Measurements from ENCODE around the gene CNN2. TPM values are rescaled to one million over a fixed set of nuclear protein-coding genes. Genes with fewer than 3 reads are reported as not detected.

CNN2 gene
- total RNA-seq, 2 donors from 2014 or later, result 47.8 to 48.5 TPM

GRCh38 chr19:993361-993830, 33.0 kb upstream of the CNN2 start:
- TF ChIP-seq CTCF (IDR thresholded peaks at IDR 0.05), result no peak
- H3K4me3 ChIP-seq, result no peak overlapping the region
- H3K27ac ChIP-seq, result no peak overlapping the region
- peaks cover 31% of the 10 kb centered on the region for H3K36me3 ChIP-seq
- no peaks in the 10 kb centered on the region for H3K9me3 ChIP-seq
- H3K27me3 ChIP-seq, result peaks cover 0 to 8% of the 10 kb centered on the region in 2 donors
- no peak for DNase-seq (ENCODE audit: low spot score)
- peaks cover 0 to 11% of the 10 kb centered on the region in 2 donors for H3K4me1 ChIP-seq

- Histone ChIP-seq H3K4me3 (no peak overlapping the region), H3K36me3 (peaks cover 28% of the 10 kb centered on the region), H3K27me3 (peaks cover 0 to 9% of the 10 kb centered on the region in 2 donors), H3K4me1 (peaks cover 0 to 11% of the 10 kb centered on the region in 2 donors), H3K27ac (no peak overlapping the region), H3K9me3 (no peaks in the 10 kb centered on the region)
- TF ChIP-seq CTCF (IDR thresholded peaks at IDR 0.05), result no peak
- no peak for DNase-seq (ENCODE audit: low spot score)
Measured at GRCh38 chr19:993831-994393, 32.5 kb upstream of the CNN2 start.

- TF ChIP-seq CTCF (IDR thresholded peaks at IDR 0.05), result no peak
- Histone ChIP-seq H3K27me3 (peaks cover 3 to 15% of the 10 kb centered on the region in 2 donors), H3K9me3 (no peaks in the 10 kb centered on the region), H3K36me3 (peaks cover 28% of the 10 kb centered on the region), H3K4me3 (no peak overlapping the region), H3K4me1 (peaks cover 0 to 11% of the 10 kb centered on the region in 2 donors), H3K27ac (no peak overlapping the region)
- no peak for DNase-seq (ENCODE audit: low spot score)
Measured at GRCh38 chr19:994516-994915, 31.9 kb upstream of the CNN2 start.

GRCh38 chr19:995051-995827, 31.2 kb upstream of the CNN2 start:
- no peak for DNase-seq (ENCODE audit: low spot score)
- Histone ChIP-seq H3K4me1 (peaks cover 0 to 13% of the 10 kb centered on the region in 2 donors), H3K4me3 (no peak overlapping the region), H3K27ac (no peak overlapping the region), H3K27me3 (peaks cover 3 to 22% of the 10 kb centered on the region in 2 donors), H3K36me3 (peaks cover 25% of the 10 kb centered on the region), H3K9me3 (no peaks in the 10 kb centered on the region)
- no peak for TF ChIP-seq CTCF (IDR thresholded peaks at IDR 0.05)

GRCh38 chr19:996051-996838, 30.2 kb upstream of the CNN2 start:
- Histone ChIP-seq H3K9me3 (no peaks in the 10 kb centered on the region), H3K27ac (no peak overlapping the region), H3K4me3 (peak overlapping the region; percentile 5 to 9), H3K27me3 (peaks cover 3 to 29% of the 10 kb centered on the region in 2 donors), H3K36me3 (peaks cover 16% of the 10 kb centered on the region), H3K4me1 (peaks cover 0 to 21% of the 10 kb centered on the region in 2 donors)
- no peak for TF ChIP-seq CTCF (IDR thresholded peaks at IDR 0.05)
- no peak for DNase-seq (ENCODE audit: low spot score)

Data from right atrium auricular region (tissue), 2 donors.